Measurements from ENCODE around the gene SMIM17.

The SMIM17 gene

DNA sequence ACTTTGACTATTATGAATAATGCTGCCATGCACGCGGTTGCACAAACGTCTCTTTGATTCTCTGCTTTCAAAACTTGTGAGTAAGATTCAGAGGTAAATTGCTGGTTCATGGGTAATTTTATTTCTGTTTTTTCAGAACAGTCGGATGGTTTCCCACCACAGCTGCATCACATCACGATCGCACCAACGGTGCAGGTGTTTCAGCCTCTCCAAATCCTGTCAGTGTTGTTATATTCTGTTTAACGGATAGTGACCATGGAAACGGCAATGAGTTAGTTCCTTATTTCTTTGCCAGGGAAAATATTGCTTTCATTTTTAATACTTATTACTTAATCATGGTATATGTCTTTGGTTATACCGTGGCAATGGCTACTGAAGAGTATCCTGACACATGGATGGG, 47.7 kb downstream of the SMIM17 start:
- DNase-seq (ENCODE audit: low spot score) = no peak
- in situ Hi-C loops (cut with MboI; ENCODE audit: low sequenced_read_pairs, unreplicated experiment) = no loop called here
- no peak for TF ChIP-seq CTCF (IDR thresholded peaks at IDR 0.05; ENCODE audit: borderline replicate concordance, control extremely low read depth, extremely low read depth, insufficient read depth, missing control alignments)

DNA sequence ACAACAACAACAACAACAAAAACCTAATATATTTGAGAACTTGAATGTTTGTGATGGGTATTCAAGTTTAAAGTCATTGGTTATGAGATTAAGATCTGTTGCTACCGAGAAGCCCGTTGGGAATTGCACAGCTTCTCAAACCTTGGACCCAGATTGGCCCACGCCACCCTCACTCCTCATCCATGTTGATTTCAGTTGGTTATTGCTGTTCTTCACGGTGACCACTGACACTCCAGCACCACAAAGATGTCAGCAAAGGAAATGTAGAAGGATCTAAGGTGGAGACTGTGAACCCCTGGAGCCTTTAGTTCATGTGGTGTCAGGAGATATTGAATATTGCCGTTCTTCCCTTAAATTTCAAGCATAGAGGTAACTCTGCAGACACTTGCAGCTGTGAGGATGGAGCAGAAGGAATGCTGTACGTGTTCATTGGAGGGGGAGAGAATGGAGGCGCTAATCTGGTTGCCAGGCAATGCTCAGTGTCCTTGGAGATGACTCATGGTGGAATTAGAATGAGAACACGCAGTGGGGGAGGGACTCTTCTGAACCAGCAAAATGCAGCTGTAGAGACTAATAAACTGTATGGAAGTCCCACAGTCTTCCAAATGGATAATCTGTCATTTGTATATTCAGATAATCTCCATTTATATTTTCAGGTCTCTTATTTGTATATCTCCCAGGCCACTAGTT, 49.4 kb downstream of the SMIM17 start:
- DNase-seq (ENCODE audit: low spot score) = no peak
- in situ Hi-C loops (cut with MboI; ENCODE audit: low sequenced_read_pairs, unreplicated experiment) = no loop called here
- no peak for TF ChIP-seq CTCF (IDR thresholded peaks at IDR 0.05; ENCODE audit: borderline replicate concordance, control extremely low read depth, extremely low read depth, insufficient read depth, missing control alignments)

GRCh38 chr19:56699552-56699951, 56.6 kb downstream of the SMIM17 start:
- DNase-seq (ENCODE audit: low spot score) = no peak
- in situ Hi-C loops (cut with MboI; ENCODE audit: low sequenced_read_pairs, unreplicated experiment) = no loop called here
- no peak for TF ChIP-seq CTCF (IDR thresholded peaks at IDR 0.05; ENCODE audit: borderline replicate concordance, control extremely low read depth, extremely low read depth, insufficient read depth, missing control alignments)

- DNase-seq (ENCODE audit: low spot score) = no peak
- in situ Hi-C loops (cut with MboI; ENCODE audit: low sequenced_read_pairs, unreplicated experiment) = no loop called here
Observed at GRCh38 chr19:56701895-56702294, 58.9 kb downstream of the SMIM17 start.

DNA sequence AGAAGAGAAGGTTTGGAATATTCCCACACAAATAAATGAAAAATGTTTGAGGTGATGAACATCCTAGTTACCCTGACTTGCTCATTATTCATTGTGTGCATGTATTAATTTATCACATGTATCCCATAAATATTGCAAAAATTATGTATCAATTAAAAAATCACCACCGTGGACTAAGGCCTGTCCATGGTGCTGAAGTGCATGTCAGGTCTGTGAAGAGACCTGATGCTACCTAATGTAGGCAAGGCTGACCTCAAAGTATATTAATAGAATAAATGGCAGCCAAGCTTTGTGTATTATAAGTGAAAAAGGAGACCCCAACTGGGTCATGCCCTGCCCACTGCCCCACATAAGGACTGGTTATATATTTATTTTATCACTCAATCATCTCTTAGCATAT, 63.0 kb downstream of the SMIM17 start:
- no peak for TF ChIP-seq CTCF (IDR thresholded peaks at IDR 0.05; ENCODE audit: borderline replicate concordance, control extremely low read depth, extremely low read depth, insufficient read depth, missing control alignments)
- no peak for DNase-seq (ENCODE audit: low spot score)
- in situ Hi-C loops (cut with MboI; ENCODE audit: low sequenced_read_pairs, unreplicated experiment) = no loop called here

More at GRCh38 chr19:56701895-56702294, 58.9 kb downstream of the SMIM17 start:
- TF ChIP-seq CTCF (IDR thresholded peaks at IDR 0.05; ENCODE audit: borderline replicate concordance, control extremely low read depth, extremely low read depth, insufficient read depth, missing control alignments) = no peak
